Activated CD8-positive, alpha-beta T cell treated with anti-CD3 and anti-CD28 coated beads for 36 hours (primary cell): ENCODE results near the gene UPK2. TPM values are rescaled to one million over a fixed set of nuclear protein-coding genes. Genes with fewer than 3 reads are reported as not detected.
A peak's percentile ranks its signal among the peaks of the same experiment; 100 is the strongest.

Source experiments
- ATAC-seq: fragments of 200-7000 bp; cut with Tn5 transposase; one replicate; pipeline ENCODE4 v1.10.0; 2021; ENCODE audit warnings: mild to moderate bottlenecking, moderate library complexity
- CTCF ChIA-PET: fragments of 350-600 bp; sonication (Branson Sonifier 250); formaldehyde crosslinking; loops from one replicate; lab custom pipeline; 2021; ENCODE audit warnings: antibody characterized with exemption; lab: Charles Lee
- POLR2A ChIA-PET: fragments of 350-600 bp; sonication (Branson Sonifier 250); formaldehyde crosslinking; loops from one replicate; lab custom pipeline; 2021; ENCODE audit warnings: antibody characterized with exemption; lab: Charles Lee
- DNase-seq: peaks from one replicate; pipeline ENCODE4 v3.0.0-alpha.2; 2020
- H3K27ac Mint-ChIP-seq: one replicate; pipeline ENCODE4 v1.8.0; 2021; ENCODE audit warnings: mild to moderate bottlenecking, mixed read lengths
- H3K27me3 Mint-ChIP-seq: one replicate; pipeline ENCODE4 v1.8.0; 2021; ENCODE audit warnings: mixed read lengths
- H3K36me3 Mint-ChIP-seq: one replicate; pipeline ENCODE4 v1.8.0; 2021; ENCODE audit warnings: low read depth, mixed read lengths
- H3K4me1 Mint-ChIP-seq: one replicate; pipeline ENCODE4 v1.8.0; 2021; ENCODE audit warnings: low read depth, mixed read lengths
- H3K4me3 Mint-ChIP-seq: one replicate; pipeline ENCODE4 v1.8.0; 2021; ENCODE audit warnings: mild to moderate bottlenecking, moderate library complexity, mixed read lengths
- H3K9me3 Mint-ChIP-seq: one replicate; pipeline ENCODE4 v1.8.0; 2021; ENCODE audit warnings: mixed read lengths
- intact Hi-C: fragments of 100-400 bp; cut with micrococcal nuclease; formaldehyde crosslinking; loops from one replicate; pipeline ENCODE4 v1.10.0; 2022
- total RNA-seq, 2 experiments: library from RNA; stranded (reverse); gene quantifications; one replicate each; pipeline ENCODE4 v1.2.3, GENCODE V29; 2021
- TF ChIP-seq, protein P1 (sequence below): fragments of 200-600 bp; IDR thresholded peaks from one replicate; pipeline ENCODE4 v1.8.0; 2022; ENCODE audit warnings: antibody characterized with exemption, mild to moderate bottlenecking

The UPK2 gene
- total RNA-seq, 2 experiments from 2014 or later: 1.5 to 2.2 TPM

GRCh38 chr11:118918128-118918685, 37.9 kb upstream of the UPK2 start:
- Mint-ChIP-seq H3K4me1 (peaks cover 76% of the 10 kb centered on the region), H3K4me3 (peak overlapping the region; percentile 93), H3K27me3 (no peaks in the 10 kb centered on the region), H3K27ac (peak overlapping the region; percentile 99), H3K9me3 (no peaks in the 10 kb centered on the region), H3K36me3 (peaks cover 10% of the 10 kb centered on the region)
- ATAC-seq: peak; percentile 5
- CTCF ChIA-PET: no interaction called here
- POLR2A ChIA-PET: no interaction called here
- peak; percentile 73 for DNase-seq
- intact Hi-C loops: no loop called here
- TF ChIP-seq, protein P1, sequence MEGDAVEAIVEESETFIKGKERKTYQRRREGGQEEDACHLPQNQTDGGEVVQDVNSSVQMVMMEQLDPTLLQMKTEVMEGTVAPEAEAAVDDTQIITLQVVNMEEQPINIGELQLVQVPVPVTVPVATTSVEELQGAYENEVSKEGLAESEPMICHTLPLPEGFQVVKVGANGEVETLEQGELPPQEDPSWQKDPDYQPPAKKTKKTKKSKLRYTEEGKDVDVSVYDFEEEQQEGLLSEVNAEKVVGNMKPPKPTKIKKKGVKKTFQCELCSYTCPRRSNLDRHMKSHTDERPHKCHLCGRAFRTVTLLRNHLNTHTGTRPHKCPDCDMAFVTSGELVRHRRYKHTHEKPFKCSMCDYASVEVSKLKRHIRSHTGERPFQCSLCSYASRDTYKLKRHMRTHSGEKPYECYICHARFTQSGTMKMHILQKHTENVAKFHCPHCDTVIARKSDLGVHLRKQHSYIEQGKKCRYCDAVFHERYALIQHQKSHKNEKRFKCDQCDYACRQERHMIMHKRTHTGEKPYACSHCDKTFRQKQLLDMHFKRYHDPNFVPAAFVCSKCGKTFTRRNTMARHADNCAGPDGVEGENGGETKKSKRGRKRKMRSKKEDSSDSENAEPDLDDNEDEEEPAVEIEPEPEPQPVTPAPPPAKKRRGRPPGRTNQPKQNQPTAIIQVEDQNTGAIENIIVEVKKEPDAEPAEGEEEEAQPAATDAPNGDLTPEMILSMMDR: no peak

GRCh38 chr11:118918686-118919280, 37.3 kb upstream of the UPK2 start:
- Mint-ChIP-seq H3K27me3 (no peaks in the 10 kb centered on the region), H3K4me1 (peaks cover 78% of the 10 kb centered on the region), H3K4me3 (peak overlapping the region; percentile 93), H3K36me3 (peaks cover 10% of the 10 kb centered on the region), H3K9me3 (no peaks in the 10 kb centered on the region), H3K27ac (peak overlapping the region; percentile 99)
- TF ChIP-seq, protein P1: no peak
- ChIA-PET CTCF (interaction anchor here (0.7 kb wide), 1 partner anchor 104 kb away, joined by 3 read pairs; no protein-coding TSS in a partner anchor), POLR2A (no interaction called here)
- intact Hi-C loops: no loop called here
- DNase-seq (peak; percentile 55), ATAC-seq (no peak)

GRCh38 chr11:118921121-118921928, 34.8 kb upstream of the UPK2 start:
- ChIA-PET CTCF (no interaction called here), POLR2A (interaction anchor here (1.7 kb wide), 1 partner anchor 26 kb away, joined by 6 read pairs; no protein-coding TSS in a partner anchor)
- DNase-seq (no peak), ATAC-seq (no peak)
- Mint-ChIP-seq H3K9me3 (no peaks in the 10 kb centered on the region), H3K27ac (peak overlapping the region; percentile 96), H3K4me3 (peak overlapping the region; percentile 93), H3K27me3 (no peaks in the 10 kb centered on the region), H3K36me3 (peaks cover 10% of the 10 kb centered on the region), H3K4me1 (peaks cover 55% of the 10 kb centered on the region)
- intact Hi-C loops: no loop called here
- TF ChIP-seq, protein P1: no peak

- ATAC-seq (no peak), DNase-seq (no peak)
- ChIA-PET CTCF (interaction anchor here (0.6 to 1.3 kb wide), 3 partner anchors 20 to 155 kb away, joined by 3 read pairs; no protein-coding TSS in a partner anchor), POLR2A (interaction anchor here (0.9 to 1.7 kb wide), 3 partner anchors 26 to 133 kb away, joined by 3 to 6 read pairs (median 6); no protein-coding TSS in a partner anchor)
- H3K27ac Mint-ChIP-seq: peak overlapping the region; percentile 96
- H3K27me3 Mint-ChIP-seq: no peaks in the 10 kb centered on the region
- peak overlapping the region; percentile 93 for H3K4me3 Mint-ChIP-seq
- H3K36me3 Mint-ChIP-seq: peaks cover 10% of the 10 kb centered on the region
- no peaks in the 10 kb centered on the region for H3K9me3 Mint-ChIP-seq
- H3K4me1 Mint-ChIP-seq: peaks cover 55% of the 10 kb centered on the region
- TF ChIP-seq, protein P1: no peak
- intact Hi-C loops: no loop called here
These were observed 34.0 kb upstream of the UPK2 start for GRCh38 chr11:118921929-118922744.
